Effector CD8-positive, alpha-beta T cell (primary cell): ENCODE data around the gene SLFN14.
"Not testable (repeated sequence)": the region's sequence is repeated elsewhere in the genome, so short reads cannot be mapped to it uniquely, and the experiment has no call there.

ENCODE experiments used
- DNase-seq: peaks from one replicate; lab custom pipeline; 2025; lab: John Stamatoyannopoulos, UW

SLFN14 gene

GRCh38 chr17:35559495-35560210 is 966 bp downstream of the SLFN14 start:
- no peak for DNase-seq

GRCh38 chr17:35557353-35557752 is 3.3 kb downstream of the SLFN14 start:
- DNase-seq: no peak

GRCh38 chr17:35555691-35556090 is 4.9 kb downstream of the SLFN14 start:
- no peak for DNase-seq

GRCh38 chr17:35554668-35555067 is 6.0 kb downstream of the SLFN14 start:
- no peak for DNase-seq

- DNase-seq: no peak
Observed at GRCh38 chr17:35553310-35553709, 7.3 kb downstream of the SLFN14 start.

GRCh38 chr17:35548978-35549377 is 11.6 kb downstream of the SLFN14 start:
- DNase-seq: no peak

GRCh38 chr17:35548208-35548810 is 12.3 kb downstream of the SLFN14 start:
- DNase-seq: no peak

GRCh38 chr17:35546487-35546886 is 14.1 kb downstream of the SLFN14 start:
- DNase-seq: no peak

- DNase-seq: no peak
Observed at GRCh38 chr17:35545150-35545549, 15.5 kb downstream of the SLFN14 start.

GRCh38 chr17:35543856-35544255 is 16.8 kb downstream of the SLFN14 start:
- no peak for DNase-seq

- DNase-seq: no peak
Observed at GRCh38 chr17:35542990-35543389, 17.6 kb downstream of the SLFN14 start.

GRCh38 chr17:35541434-35541833 is 19.2 kb downstream of the SLFN14 start:
- DNase-seq: no peak

GRCh38 chr17:35540589-35541404 is 19.8 kb downstream of the SLFN14 start:
- DNase-seq: no peak

GRCh38 chr17:35539659-35540026 is 21.0 kb downstream of the SLFN14 start:
- DNase-seq: no peak

- no peak for DNase-seq
Observed at GRCh38 chr17:35537601-35538141, 22.9 kb downstream of the SLFN14 start, which contains the start of gene SLFN12L. Gene SLFN12L (minus strand): TSS chr17:35537678. CDS start chr17:35522364, 15,314 bp downstream.

GRCh38 chr17:35536664-35537171 is 23.9 kb downstream of the SLFN14 start:
- no peak for DNase-seq

GRCh38 chr17:35535406-35535805 is 25.2 kb downstream of the SLFN14 start:
- DNase-seq: not testable (repeated sequence)

GRCh38 chr17:35534576-35535093 is 26.0 kb downstream of the SLFN14 start:
- DNase-seq: no peak

GRCh38 chr17:35531160-35531559 is 29.5 kb downstream of the SLFN14 start:
- no peak for DNase-seq

GRCh38 chr17:35529866-35530265 is 30.8 kb downstream of the SLFN14 start:
- DNase-seq: no peak

GRCh38 chr17:35529326-35529725 is 31.3 kb downstream of the SLFN14 start:
- DNase-seq: not testable (repeated sequence)

GRCh38 chr17:35523296-35523695 is 37.3 kb downstream of the SLFN14 start:
- no peak for DNase-seq
